Uterus (tissue), 4 donors: Measurements from ENCODE around the gene TLR6. TPM values are rescaled to one million over a fixed set of nuclear protein-coding genes. Genes with fewer than 3 reads are reported as not detected.

Source experiments
- DNase-seq, 2 donors: peaks; one replicate each; pipeline ENCODE4 v3.0.0-alpha.2; 2019 to 2020
- H3K27ac ChIP-seq, 2 donors: fragments of 200-600 bp; sonication (generic); 1 replicate in 1 of 2; 2 replicates in 1 of 2; pipeline ENCODE4 v1.5.1; 2016 to 2018
- H3K27me3 ChIP-seq, 2 donors: fragments of 200-600 bp; sonication (generic); one replicate each; pipeline ENCODE4 v1.5.1; 2018 to 2019; ENCODE audit warnings: control low read depth in 1 of 2
- H3K36me3 ChIP-seq, 2 donors: fragments of 200-600 bp; sonication (generic); one replicate each; pipeline ENCODE4 v1.5.1; 2019; ENCODE audit warnings: control low read depth in 1 of 2
- H3K4me1 ChIP-seq, 2 donors: fragments of 200-600 bp; sonication (generic); one replicate each; pipeline ENCODE4 v1.5.1; 2018 to 2019; ENCODE audit warnings: control low read depth in 1 of 2
- H3K4me3 ChIP-seq, 2 donors: fragments of 200-600 bp; sonication (generic); 1 replicate in 1 of 2; 2 replicates in 1 of 2; pipeline ENCODE4 v1.5.1; 2018 to 2019; ENCODE audit warnings: mild to moderate bottlenecking in 1 of 2
- H3K9me3 ChIP-seq, 2 donors: fragments of 200-600 bp; sonication (generic); one replicate each; pipeline ENCODE4 v1.5.1; 2019; ENCODE audit warnings: control low read depth in 1 of 2
- CTCF ChIP-seq, 4 experiments: fragments of 200-600 bp in 2 of 4; fragments of 450-650 bp in 2 of 4; sonication (generic) in 2 of 4; IDR thresholded peaks; one replicate each; pipeline ENCODE4 v1.5.1; 2016 to 2019; ENCODE audit warnings: antibody characterized with exemption in 4 of 4, mild to moderate bottlenecking in 2 of 4, moderate library complexity in 1 of 4
- POLR2A ChIP-seq, 2 donors: fragments of 450-650 bp; IDR thresholded peaks; one replicate each; pipeline ENCODE4 v1.6.1; 2016; ENCODE audit warnings: antibody characterized with exemption in 2 of 2, mild to moderate bottlenecking in 1 of 2, moderate library complexity in 1 of 2
- intact Hi-C: fragments of 100-400 bp; cut with DNase I; formaldehyde crosslinking; loops from one replicate; pipeline ENCODE4 v1.15.1; 2023; ENCODE audit warnings: low total_unique reads
- total RNA-seq, 4 donors: library from RNA; depleted of rRNA in 3 of 4; stranded (reverse); fragments of >200 nt in 3 of 4; gene quantifications; one replicate each; pipeline versions ENCODE4 v1.1.0 to v1.2.4, GENCODE V29; 2014 to 2023
- donor health status: DM: yes; HTN: yes; CAD: no.

TLR6 gene
- total RNA-seq, 4 donors from 2014 or later, result 1.5 to 10.0 (median 4.4) TPM

- Histone ChIP-seq H3K36me3 (no peaks in the 10 kb centered on the region), H3K9me3 (no peaks in the 10 kb centered on the region), H3K4me3 (no peak overlapping the region), H3K4me1 (no peaks in the 10 kb centered on the region), H3K27me3 (no peaks in the 10 kb centered on the region), H3K27ac (no peak overlapping the region)
- no peak for DNase-seq
- TF ChIP-seq POLR2A (IDR thresholded peaks at IDR 0.05), result no peak
- TF ChIP-seq CTCF (IDR thresholded peaks at IDR 0.05), result no peak
- intact Hi-C loops, result no loop called here
Measured at GRCh38 chr4:38787693-38788092, 68.9 kb downstream of the TLR6 start.

GRCh38 chr4:38785901-38786402 is 70.7 kb downstream of the TLR6 start:
- H3K4me1 ChIP-seq, result no peaks in the 10 kb centered on the region
- H3K4me3 ChIP-seq, result no peak overlapping the region
- TF ChIP-seq CTCF (IDR thresholded peaks at IDR 0.05) (no peak), POLR2A (IDR thresholded peaks at IDR 0.05) (no peak)
- no peaks in the 10 kb centered on the region for H3K36me3 ChIP-seq
- H3K9me3 ChIP-seq, result no peaks in the 10 kb centered on the region
- H3K27me3 ChIP-seq, result no peaks in the 10 kb centered on the region
- no peak for DNase-seq
- intact Hi-C loops, result no loop called here
- no peak overlapping the region for H3K27ac ChIP-seq

GRCh38 chr4:38785041-38785790 is 71.4 kb downstream of the TLR6 start:
- intact Hi-C loops, result no loop called here
- no peak overlapping the region for H3K27ac ChIP-seq
- TF ChIP-seq POLR2A (IDR thresholded peaks at IDR 0.05), result no peak
- no peak for TF ChIP-seq CTCF (IDR thresholded peaks at IDR 0.05)
- no peaks in the 10 kb centered on the region for H3K4me1 ChIP-seq
- H3K9me3 ChIP-seq, result no peaks in the 10 kb centered on the region
- no peak for DNase-seq
- no peaks in the 10 kb centered on the region for H3K27me3 ChIP-seq
- H3K4me3 ChIP-seq, result no peak overlapping the region
- H3K36me3 ChIP-seq, result no peaks in the 10 kb centered on the region

- no peak for DNase-seq
- TF ChIP-seq CTCF (IDR thresholded peaks at IDR 0.05), result no peak
- no peak for TF ChIP-seq POLR2A (IDR thresholded peaks at IDR 0.05)
- Histone ChIP-seq H3K27ac (no peak overlapping the region), H3K4me1 (no peaks in the 10 kb centered on the region), H3K9me3 (no peaks in the 10 kb centered on the region), H3K4me3 (no peak overlapping the region), H3K27me3 (no peaks in the 10 kb centered on the region), H3K36me3 (no peaks in the 10 kb centered on the region)
- intact Hi-C loops, result no loop called here
Measured at GRCh38 chr4:38784141-38784540, 72.5 kb downstream of the TLR6 start.

DNA sequence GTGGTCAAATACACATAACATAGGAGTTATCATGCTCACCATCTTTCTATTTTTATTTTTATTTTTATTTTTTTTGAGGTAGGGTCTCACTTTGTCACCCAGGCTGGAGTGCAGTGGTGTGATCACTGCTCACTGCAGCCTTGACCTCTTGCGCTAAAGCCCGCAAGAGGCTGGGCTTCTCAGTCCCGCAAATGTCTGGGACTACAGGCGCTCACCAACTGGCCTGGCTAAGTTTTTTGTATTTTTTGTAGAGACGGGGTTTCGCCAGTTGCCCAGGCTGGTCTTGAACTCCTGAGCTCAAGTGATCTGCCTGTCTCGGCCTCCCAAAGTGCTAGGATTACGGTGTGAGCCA is 73.5 kb downstream of the TLR6 start:
- Histone ChIP-seq H3K4me1 (no peaks in the 10 kb centered on the region), H3K9me3 (no peaks in the 10 kb centered on the region), H3K36me3 (no peaks in the 10 kb centered on the region), H3K4me3 (no peak overlapping the region), H3K27me3 (no peaks in the 10 kb centered on the region), H3K27ac (no peak overlapping the region)
- no peak for TF ChIP-seq CTCF (IDR thresholded peaks at IDR 0.05)
- no peak for TF ChIP-seq POLR2A (IDR thresholded peaks at IDR 0.05)
- DNase-seq, result no peak
- intact Hi-C loops, result no loop called here
